ENCODE measurements around the gene TMED7.

GRCh38 chr5:115594128-115595047, 31.4 kb downstream of the TMED7 start:
- TF ChIP-seq, protein P1, sequence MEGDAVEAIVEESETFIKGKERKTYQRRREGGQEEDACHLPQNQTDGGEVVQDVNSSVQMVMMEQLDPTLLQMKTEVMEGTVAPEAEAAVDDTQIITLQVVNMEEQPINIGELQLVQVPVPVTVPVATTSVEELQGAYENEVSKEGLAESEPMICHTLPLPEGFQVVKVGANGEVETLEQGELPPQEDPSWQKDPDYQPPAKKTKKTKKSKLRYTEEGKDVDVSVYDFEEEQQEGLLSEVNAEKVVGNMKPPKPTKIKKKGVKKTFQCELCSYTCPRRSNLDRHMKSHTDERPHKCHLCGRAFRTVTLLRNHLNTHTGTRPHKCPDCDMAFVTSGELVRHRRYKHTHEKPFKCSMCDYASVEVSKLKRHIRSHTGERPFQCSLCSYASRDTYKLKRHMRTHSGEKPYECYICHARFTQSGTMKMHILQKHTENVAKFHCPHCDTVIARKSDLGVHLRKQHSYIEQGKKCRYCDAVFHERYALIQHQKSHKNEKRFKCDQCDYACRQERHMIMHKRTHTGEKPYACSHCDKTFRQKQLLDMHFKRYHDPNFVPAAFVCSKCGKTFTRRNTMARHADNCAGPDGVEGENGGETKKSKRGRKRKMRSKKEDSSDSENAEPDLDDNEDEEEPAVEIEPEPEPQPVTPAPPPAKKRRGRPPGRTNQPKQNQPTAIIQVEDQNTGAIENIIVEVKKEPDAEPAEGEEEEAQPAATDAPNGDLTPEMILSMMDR (IDR thresholded peaks at IDR 0.05; ENCODE audit: low read length): no peak
- TF ChIP-seq EZH2 (IDR thresholded peaks at IDR 0.05; ENCODE audit: borderline replicate concordance, low read length): no peak
